ENCODE data around the gene TRIM15. TPM values are rescaled to one million over a fixed set of nuclear protein-coding genes. Genes with fewer than 3 reads are reported as not detected.

TRIM15 gene
- total RNA-seq, 1 experiment from 2014 or later, result 11.8 TPM

DNA sequence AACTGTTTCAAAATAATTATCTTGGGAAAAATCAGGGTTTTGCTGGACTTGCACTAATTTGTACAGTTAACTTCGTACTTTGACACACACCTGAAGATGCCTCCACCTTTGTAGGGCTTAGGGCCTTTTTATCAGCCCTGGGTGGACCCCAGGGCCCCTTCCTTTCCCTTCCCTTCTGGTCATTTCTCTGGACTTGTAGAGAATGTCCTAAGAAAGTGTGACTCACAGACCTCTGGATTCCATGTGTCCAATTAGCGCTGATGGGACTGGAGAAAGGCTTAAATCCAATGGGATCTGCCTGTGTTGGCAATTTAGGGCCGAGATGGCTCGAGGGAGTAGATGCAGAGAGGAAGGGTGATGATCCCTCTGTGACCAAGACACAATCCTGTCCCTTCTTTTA lies 9.3 kb downstream of the TRIM15 start:
- no TSS peak for BruUV-seq (replicated peaks)
- Mint-ChIP-seq H3K36me3 (ENCODE audit: insufficient read depth, unreplicated experiment) (peaks cover 19% of the 10 kb centered on the region), H3K27me3 (ENCODE audit: unreplicated experiment) (peaks cover 9% of the 10 kb centered on the region), H3K27ac (ENCODE audit: unreplicated experiment) (no peak overlapping the region), H3K9me3 (ENCODE audit: low read depth, unreplicated experiment) (no peaks in the 10 kb centered on the region), H3K4me1 (ENCODE audit: low read depth, unreplicated experiment) (no peaks in the 10 kb centered on the region), H3K4me3 (ENCODE audit: low read depth, unreplicated experiment) (no peak overlapping the region)
- TF ChIP-seq, protein P1, sequence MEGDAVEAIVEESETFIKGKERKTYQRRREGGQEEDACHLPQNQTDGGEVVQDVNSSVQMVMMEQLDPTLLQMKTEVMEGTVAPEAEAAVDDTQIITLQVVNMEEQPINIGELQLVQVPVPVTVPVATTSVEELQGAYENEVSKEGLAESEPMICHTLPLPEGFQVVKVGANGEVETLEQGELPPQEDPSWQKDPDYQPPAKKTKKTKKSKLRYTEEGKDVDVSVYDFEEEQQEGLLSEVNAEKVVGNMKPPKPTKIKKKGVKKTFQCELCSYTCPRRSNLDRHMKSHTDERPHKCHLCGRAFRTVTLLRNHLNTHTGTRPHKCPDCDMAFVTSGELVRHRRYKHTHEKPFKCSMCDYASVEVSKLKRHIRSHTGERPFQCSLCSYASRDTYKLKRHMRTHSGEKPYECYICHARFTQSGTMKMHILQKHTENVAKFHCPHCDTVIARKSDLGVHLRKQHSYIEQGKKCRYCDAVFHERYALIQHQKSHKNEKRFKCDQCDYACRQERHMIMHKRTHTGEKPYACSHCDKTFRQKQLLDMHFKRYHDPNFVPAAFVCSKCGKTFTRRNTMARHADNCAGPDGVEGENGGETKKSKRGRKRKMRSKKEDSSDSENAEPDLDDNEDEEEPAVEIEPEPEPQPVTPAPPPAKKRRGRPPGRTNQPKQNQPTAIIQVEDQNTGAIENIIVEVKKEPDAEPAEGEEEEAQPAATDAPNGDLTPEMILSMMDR (IDR thresholded peaks at IDR 0.05; ENCODE audit: unreplicated experiment), result no peak
- CTCF ChIA-PET, result no interaction called here
- no peak for DNase-seq
- intact Hi-C loops (cut with micrococcal nuclease; ENCODE audit: unreplicated experiment), result loop anchor here (5.0 kb wide), 1 partner anchor 135 kb away; no protein-coding TSS in a partner anchor

DNA sequence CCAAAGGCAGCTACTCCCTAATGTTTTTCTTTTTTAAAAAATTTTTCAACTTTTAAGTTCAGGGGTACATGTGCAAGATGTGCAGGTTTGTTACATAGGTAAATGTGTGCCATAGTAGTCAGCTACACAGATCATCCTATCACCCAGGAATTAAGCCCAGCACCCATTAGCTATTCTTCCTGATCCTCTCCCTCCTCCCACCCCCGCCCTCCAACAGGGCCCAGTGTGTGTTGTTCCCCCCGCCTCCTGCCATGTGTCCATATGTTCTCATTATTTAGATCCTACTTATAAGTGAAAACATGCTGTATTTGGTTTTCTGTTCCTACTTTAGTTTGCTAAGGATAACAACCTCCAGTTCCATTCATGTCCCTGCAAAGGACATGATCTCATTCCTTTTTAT lies 12.4 kb downstream of the TRIM15 start:
- no TSS peak for BruUV-seq (replicated peaks)
- Mint-ChIP-seq H3K27me3 (ENCODE audit: unreplicated experiment) (peaks cover 19% of the 10 kb centered on the region), H3K36me3 (ENCODE audit: insufficient read depth, unreplicated experiment) (peaks cover 2% of the 10 kb centered on the region), H3K27ac (ENCODE audit: unreplicated experiment) (no peak overlapping the region), H3K9me3 (ENCODE audit: low read depth, unreplicated experiment) (peaks cover 2% of the 10 kb centered on the region), H3K4me3 (ENCODE audit: low read depth, unreplicated experiment) (no peak overlapping the region), H3K4me1 (ENCODE audit: low read depth, unreplicated experiment) (no peaks in the 10 kb centered on the region)
- intact Hi-C loops (cut with micrococcal nuclease; ENCODE audit: unreplicated experiment), result no loop called here
- no peak for DNase-seq
- TF ChIP-seq, protein P1 (IDR thresholded peaks at IDR 0.05; ENCODE audit: unreplicated experiment), result no peak
- CTCF ChIA-PET, result interaction anchor here (1.3 kb wide), 1 partner anchor 12 kb away, joined by 3 read pairs; no protein-coding TSS in a partner anchor

DNA sequence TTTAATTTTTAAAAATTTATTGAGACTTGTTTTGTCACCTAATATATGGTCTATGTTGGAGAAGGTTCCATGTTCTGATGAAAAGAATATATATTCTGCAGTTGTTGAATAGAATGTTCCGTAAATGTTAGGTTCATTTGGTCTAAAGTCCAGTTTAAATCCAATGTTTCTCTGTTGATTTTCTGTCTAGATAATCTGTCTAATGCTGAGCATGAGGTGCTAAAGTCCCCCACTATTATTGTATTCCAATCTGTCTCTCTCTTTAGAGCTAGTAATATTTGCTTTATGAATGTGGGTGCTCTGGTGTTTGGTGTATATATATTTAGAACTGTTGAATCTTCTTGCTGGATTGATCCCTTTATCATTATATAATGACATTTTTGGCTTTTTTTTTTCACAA lies 15.5 kb downstream of the TRIM15 start:
- Mint-ChIP-seq H3K27ac (ENCODE audit: unreplicated experiment) (no peak overlapping the region), H3K4me3 (ENCODE audit: low read depth, unreplicated experiment) (no peak overlapping the region), H3K9me3 (ENCODE audit: low read depth, unreplicated experiment) (peaks cover 2% of the 10 kb centered on the region), H3K36me3 (ENCODE audit: insufficient read depth, unreplicated experiment) (peaks cover 9% of the 10 kb centered on the region), H3K4me1 (ENCODE audit: low read depth, unreplicated experiment) (no peaks in the 10 kb centered on the region), H3K27me3 (ENCODE audit: unreplicated experiment) (peaks cover 19% of the 10 kb centered on the region)
- intact Hi-C loops (cut with micrococcal nuclease; ENCODE audit: unreplicated experiment), result no loop called here
- CTCF ChIA-PET, result interaction anchor here (0.7 kb wide), 1 partner anchor 46 kb away, joined by 8 read pairs; no protein-coding TSS in a partner anchor
- BruUV-seq (replicated peaks), result no TSS peak
- TF ChIP-seq, protein P1 (IDR thresholded peaks at IDR 0.05; ENCODE audit: unreplicated experiment), result no peak
- no peak for DNase-seq

DNA sequence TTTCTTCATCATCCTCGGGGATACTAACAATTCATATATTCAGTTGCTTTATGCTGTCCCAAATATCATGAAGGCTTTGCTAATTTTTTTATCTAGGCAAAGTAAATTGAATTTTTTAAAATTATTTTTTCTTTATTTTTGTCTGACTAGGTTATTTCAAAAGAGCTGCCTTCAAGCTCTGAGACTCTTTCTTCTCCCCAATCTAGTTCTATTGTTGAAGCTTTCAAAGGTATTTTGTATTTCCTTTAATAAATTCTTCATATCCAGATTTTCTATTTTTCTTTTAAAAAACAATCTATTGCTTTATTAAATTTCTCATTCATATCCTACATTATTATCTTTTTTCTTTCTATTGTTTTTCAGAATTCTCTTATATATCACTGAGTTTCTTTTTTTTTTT lies 16.8 kb downstream of the TRIM15 start:
- DNase-seq, result no peak
- Mint-ChIP-seq H3K27me3 (ENCODE audit: unreplicated experiment) (peaks cover 19% of the 10 kb centered on the region), H3K27ac (ENCODE audit: unreplicated experiment) (no peak overlapping the region), H3K36me3 (ENCODE audit: insufficient read depth, unreplicated experiment) (peaks cover 18% of the 10 kb centered on the region), H3K9me3 (ENCODE audit: low read depth, unreplicated experiment) (peaks cover 2% of the 10 kb centered on the region), H3K4me1 (ENCODE audit: low read depth, unreplicated experiment) (no peaks in the 10 kb centered on the region), H3K4me3 (ENCODE audit: low read depth, unreplicated experiment) (no peak overlapping the region)
- TF ChIP-seq, protein P1 (IDR thresholded peaks at IDR 0.05; ENCODE audit: unreplicated experiment), result no peak
- intact Hi-C loops (cut with micrococcal nuclease; ENCODE audit: unreplicated experiment), result no loop called here
- CTCF ChIA-PET, result interaction anchor here (0.5 to 0.7 kb wide), 2 partner anchors 30 to 39 kb away, joined by 3 to 5 read pairs; no protein-coding TSS in a partner anchor
- BruUV-seq (replicated peaks), result no TSS peak

Data from Calu3 (cell line).